PC-9 (cell line): ENCODE measurements around the gene STAG1. TPM values are rescaled to one million over a fixed set of nuclear protein-coding genes. Genes with fewer than 3 reads are reported as not detected.

Experiments
- BruUV-seq: library from RNA; stranded (reverse); fragments of 400-500 nt; replicated peaks from 2 replicates; lab custom pipeline; 2021; lab: Mats Ljungman, UMichigan
- CTCF ChIA-PET: fragments of 300-600 bp; sonication (Branson Sonifier 250); formaldehyde crosslinking; loops from one replicate; lab custom pipeline; 2022; ENCODE audit warnings: antibody characterized with exemption; lab: Charles Lee
- POLR2A ChIA-PET: fragments of 300-600 bp; sonication (Branson Sonifier 250); formaldehyde crosslinking; loops from one replicate; lab custom pipeline; 2022; ENCODE audit warnings: antibody characterized with exemption; ENCODE audit not compliant: unreplicated experiment; lab: Charles Lee
- DNase-seq, 2 experiments: peaks; one replicate each; pipeline versions ENCODE4 v3.0.0 to v3.0.0-alpha.2; 2015 to 2022; ENCODE audit warnings: mixed read lengths in 1 of 2
- H2AFZ ChIP-seq: fragments of 200-600 bp; sonication (generic); 2 replicates; pipeline ENCODE4 v1.8.1; 2017; ENCODE audit warnings: antibody characterized with exemption
- H3F3A ChIP-seq: fragments of 200-600 bp; sonication (generic); 2 replicates; pipeline ENCODE4 v1.8.1; 2017; ENCODE audit warnings: antibody characterized with exemption, mild to moderate bottlenecking, low read depth; ENCODE audit not compliant: insufficient read depth
- H3K27ac ChIP-seq: fragments of 200-600 bp; sonication (generic); 2 replicates; pipeline ENCODE4 v1.6.1; 2016; ENCODE audit warnings: mixed run types
- H3K27me3 ChIP-seq: fragments of 200-600 bp; sonication (generic); 2 replicates; pipeline ENCODE4 v1.6.1; 2016; ENCODE audit warnings: low read depth, mixed run types; ENCODE audit not compliant: insufficient read depth
- H3K36me3 ChIP-seq: fragments of 200-600 bp; sonication (generic); 2 replicates; pipeline ENCODE4 v1.6.1; 2016; ENCODE audit warnings: low read depth, mixed run types
- H3K4me1 ChIP-seq: fragments of 200-600 bp; sonication (generic); replicated peaks from 2 replicates; pipeline ENCODE4 v1.6.1; 2016; ENCODE audit warnings: mixed run types; ENCODE audit not compliant: insufficient read depth
- H3K4me2 ChIP-seq: fragments of 200-600 bp; sonication (generic); 2 replicates; pipeline ENCODE4 v1.6.1; 2017; ENCODE audit warnings: mixed run types
- H3K4me3 ChIP-seq: fragments of 200-600 bp; sonication (generic); 2 replicates; pipeline ENCODE4 v1.6.1; 2016; ENCODE audit warnings: mixed run types
- H3K79me2 ChIP-seq: fragments of 200-600 bp; sonication (generic); 2 replicates; pipeline ENCODE4 v1.6.1; 2017; ENCODE audit warnings: low read depth, mixed run types
- H3K9me2 ChIP-seq: fragments of 200-600 bp; sonication (generic); 2 replicates; pipeline ENCODE4 v1.8.1; 2017; ENCODE audit warnings: mild to moderate bottlenecking; ENCODE audit not compliant: insufficient read depth
- H3K9me3 ChIP-seq: fragments of 200-600 bp; sonication (generic); 2 replicates; pipeline ENCODE4 v1.8.1; 2016; ENCODE audit warnings: low read depth; ENCODE audit not compliant: insufficient read depth
- H4K20me1 ChIP-seq: fragments of 200-600 bp; sonication (generic); 2 replicates; pipeline ENCODE4 v1.8.1; 2017; ENCODE audit not compliant: insufficient read depth
- CTCF ChIP-seq: fragments of 200-600 bp; sonication (generic); conservative IDR thresholded peaks from 2 replicates; pipeline ENCODE4 v1.6.1; 2017; ENCODE audit warnings: mixed run types, antibody characterized with exemption, mild to moderate bottlenecking, moderate library complexity
- EZH2 ChIP-seq: fragments of 200-600 bp; sonication (generic); IDR thresholded peaks from 2 replicates; pipeline ENCODE4 v1.8.0; 2017; ENCODE audit warnings: antibody characterized with exemption, low read depth
- intact Hi-C: fragments of 100-400 bp; cut with micrococcal nuclease; formaldehyde crosslinking; loops from one replicate; pipeline ENCODE4 v1.10.0; 2022; ENCODE audit not compliant: unreplicated experiment
- total RNA-seq: library from RNA; stranded (reverse); gene quantifications from 2 replicates; pipeline ENCODE4 v1.2.3, GENCODE V29; 2021

Gene STAG1
- total RNA-seq, 1 experiment from 2014 or later = 39.3 TPM

- DNase-seq = no peak
- peaks cover 87% of the 10 kb centered on the region for H3K79me2 ChIP-seq
- H3K27ac ChIP-seq = no peak overlapping the region
- H3K4me3 ChIP-seq = no peak overlapping the region
- no peaks in the 10 kb centered on the region for H3K9me2 ChIP-seq
- BruUV-seq = no TSS peak
- H3F3A ChIP-seq = peaks cover 12% of the 10 kb centered on the region
- TF ChIP-seq EZH2 (no peak), CTCF (no peak)
- H3K36me3 ChIP-seq = no peaks in the 10 kb centered on the region; the same call in 1 of the 2 replicates
- H3K4me2 ChIP-seq = no peak overlapping the region
- POLR2A ChIA-PET = no interaction called here
- intact Hi-C loops = no loop called here
- no peak overlapping the region for H2AFZ ChIP-seq
- CTCF ChIA-PET = no interaction called here
- H3K9me3 ChIP-seq = peaks cover 16% of the 10 kb centered on the region
- 0 out of 2 replicates have a peak, but pooled peaks cover 4% of the 10 kb centered on the region for H4K20me1 ChIP-seq
- no peaks in the 10 kb centered on the region for H3K4me1 ChIP-seq
- H3K27me3 ChIP-seq = no peaks in the 10 kb centered on the region
Observed at GRCh38 chr3:136657526-136657925, 94.7 kb downstream of the STAG1 start.

GRCh38 chr3:136653628-136654027, 98.5 kb downstream of the STAG1 start:
- intact Hi-C loops = no loop called here
- Histone ChIP-seq H3K27ac (no peak overlapping the region), H4K20me1 (no peaks in the 10 kb centered on the region), H3K9me3 (peaks cover 16% of the 10 kb centered on the region), H3F3A (no peaks in the 10 kb centered on the region), H3K4me3 (no peak overlapping the region), H3K79me2 (peaks cover 73% of the 10 kb centered on the region), H3K4me2 (no peak overlapping the region), H2AFZ (no peak overlapping the region), H3K9me2 (no peaks in the 10 kb centered on the region), H3K4me1 (no peaks in the 10 kb centered on the region), H3K27me3 (no peaks in the 10 kb centered on the region), H3K36me3 (no peaks in the 10 kb centered on the region; the same call in 1 of the 2 replicates)
- CTCF ChIA-PET = no interaction called here
- BruUV-seq = no TSS peak
- TF ChIP-seq EZH2 = no peak
- no peak for TF ChIP-seq CTCF
- POLR2A ChIA-PET = no interaction called here
- no peak for DNase-seq

GRCh38 chr3:136651581-136651980, 100.6 kb downstream of the STAG1 start:
- Histone ChIP-seq H3K9me2 (no peaks in the 10 kb centered on the region), H2AFZ (no peak overlapping the region), H3K36me3 (no peaks in the 10 kb centered on the region; the same call in 1 of the 2 replicates), H3K79me2 (peaks cover 60% of the 10 kb centered on the region), H3K4me2 (no peak overlapping the region), H3K27ac (no peak overlapping the region), H3F3A (no peaks in the 10 kb centered on the region), H3K27me3 (no peaks in the 10 kb centered on the region), H3K4me3 (no peak overlapping the region), H3K9me3 (peaks cover 16% of the 10 kb centered on the region), H4K20me1 (no peaks in the 10 kb centered on the region), H3K4me1 (no peaks in the 10 kb centered on the region)
- intact Hi-C loops = no loop called here
- no peak for DNase-seq
- TF ChIP-seq EZH2 (no peak), CTCF (no peak)
- CTCF ChIA-PET = no interaction called here
- BruUV-seq = no TSS peak
- POLR2A ChIA-PET = no interaction called here
